UCSD-AML1 (cell line): ENCODE results near the gene TMEM52B.
"Not testable (repeated sequence)": the region's sequence is repeated elsewhere in the genome, so short reads cannot be mapped to it uniquely, and the experiment has no call there.

Experiments
- DNase-seq: peaks from one replicate; lab custom pipeline; 2025; ENCODE audit not compliant: unreplicated experiment; lab: John Stamatoyannopoulos, UW

The TMEM52B gene

DNA sequence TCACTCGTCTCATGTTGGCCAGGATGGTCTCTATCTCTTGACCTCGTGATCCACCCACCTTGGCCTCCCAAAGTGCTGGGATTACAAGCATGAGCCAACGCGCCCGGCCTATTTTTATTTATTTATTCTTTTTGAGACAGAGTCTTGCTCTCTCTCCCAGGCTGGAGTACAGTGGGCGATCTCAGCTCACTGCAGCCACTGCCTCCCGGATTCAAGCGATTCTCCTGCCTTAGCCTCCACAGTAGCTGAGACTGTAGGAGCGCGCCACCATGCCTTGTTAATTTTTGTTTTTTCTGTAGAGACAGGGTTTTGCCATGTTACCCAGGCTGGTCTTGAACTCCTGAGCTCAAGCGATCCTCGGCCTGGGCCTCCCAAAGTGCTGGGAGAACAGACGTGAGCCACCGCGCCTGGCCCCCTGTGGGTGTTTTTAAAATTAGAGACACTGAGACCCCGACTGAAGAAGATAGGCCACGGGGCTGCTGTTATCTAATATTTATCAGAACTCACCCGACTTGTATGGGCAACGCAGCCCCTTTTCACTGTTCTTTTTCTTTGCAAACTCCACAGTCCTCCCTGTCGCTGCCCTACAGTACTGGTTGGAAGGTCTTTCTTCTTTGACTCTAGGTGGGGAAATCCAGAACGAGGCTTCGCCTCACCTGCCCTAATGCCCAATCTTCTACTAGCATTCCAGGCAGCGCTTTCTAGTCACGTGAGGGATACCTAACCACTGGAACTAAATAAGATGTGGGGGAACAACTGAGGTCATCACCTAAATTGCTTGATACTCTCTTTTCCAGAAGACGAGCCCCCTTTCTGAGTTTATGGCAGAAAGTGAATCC, 32.5 kb downstream of the TMEM52B start:
- no peak for DNase-seq

DNA sequence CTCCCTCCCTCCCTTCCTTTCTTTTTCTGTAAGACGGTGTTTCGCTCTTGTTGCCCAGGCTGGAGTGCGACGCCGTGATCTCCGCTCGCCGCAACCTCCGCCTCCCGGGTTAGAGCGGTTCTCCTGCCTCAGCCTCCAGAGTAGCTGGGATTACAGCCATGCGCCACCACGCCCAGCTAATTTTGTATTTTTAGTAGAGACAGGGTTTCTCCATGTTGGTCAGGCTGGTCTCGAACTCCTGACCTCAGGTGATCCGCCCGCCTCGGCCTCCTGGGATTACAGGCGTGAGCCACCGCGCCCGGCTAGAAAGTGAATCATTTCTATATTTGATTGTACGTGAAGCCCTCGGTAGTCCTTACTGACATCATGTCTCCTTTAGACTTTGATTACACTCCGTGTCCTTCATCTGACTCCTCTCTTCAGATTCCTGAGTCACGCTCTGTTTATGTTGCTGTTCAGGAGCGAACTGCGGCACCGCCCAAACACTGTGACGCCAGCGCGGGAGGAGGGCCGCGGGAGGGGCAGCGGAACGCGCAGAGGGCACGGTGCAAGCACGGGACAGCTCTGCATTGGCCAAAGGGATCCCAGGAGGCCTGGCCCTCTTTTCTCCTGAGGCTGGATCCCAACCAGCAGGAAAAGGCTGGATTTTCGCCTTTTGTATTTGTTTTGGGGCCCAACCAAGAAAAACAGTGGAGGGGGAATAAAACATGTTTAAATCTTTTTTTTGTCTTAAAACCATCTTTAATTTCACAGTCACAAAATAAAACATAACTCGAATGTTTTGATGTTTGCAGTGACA, 33.3 kb downstream of the TMEM52B start:
- peak; percentile 70 for DNase-seq

- DNase-seq = peak; percentile 69
Observed at GRCh38 chr12:10212739-10213131, 33.9 kb downstream of the TMEM52B start, which contains the start of gene GABARAPL1. Gene GABARAPL1, plus strand, starts transcription at chr12:10212877. Its CDS starts 253 bp downstream, at chr12:10213130.

- peak; percentile 46 for DNase-seq
Observed at GRCh38 chr12:10213168-10214135, 34.6 kb downstream of the TMEM52B start.

- no peak for DNase-seq
Observed at GRCh38 chr12:10214136-10214894, 35.5 kb downstream of the TMEM52B start.

- DNase-seq = no peak
Observed at GRCh38 chr12:10214895-10215267, 36.0 kb downstream of the TMEM52B start.

GRCh38 chr12:10215436-10215835, 36.6 kb downstream of the TMEM52B start:
- no peak for DNase-seq

DNA sequence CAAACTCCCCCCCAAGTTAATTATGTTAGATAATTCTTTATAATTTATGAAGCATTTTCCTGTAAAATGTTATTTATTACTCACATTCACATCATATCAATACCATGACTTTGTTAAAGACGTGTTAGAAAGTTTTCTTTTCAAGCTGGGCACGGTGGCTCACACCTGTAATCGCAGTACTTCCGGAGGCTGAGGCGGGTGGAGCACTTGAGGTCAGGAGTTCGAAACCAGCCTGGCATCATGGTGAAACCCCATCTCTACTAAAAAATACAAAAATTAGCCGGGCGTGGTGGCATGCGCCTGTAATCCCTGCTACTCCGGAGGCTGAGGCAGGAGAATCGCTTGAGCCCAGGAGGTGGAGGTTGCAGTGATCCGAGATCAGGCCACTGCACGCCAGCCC, 37.1 kb downstream of the TMEM52B start:
- not testable (repeated sequence) for DNase-seq

DNA sequence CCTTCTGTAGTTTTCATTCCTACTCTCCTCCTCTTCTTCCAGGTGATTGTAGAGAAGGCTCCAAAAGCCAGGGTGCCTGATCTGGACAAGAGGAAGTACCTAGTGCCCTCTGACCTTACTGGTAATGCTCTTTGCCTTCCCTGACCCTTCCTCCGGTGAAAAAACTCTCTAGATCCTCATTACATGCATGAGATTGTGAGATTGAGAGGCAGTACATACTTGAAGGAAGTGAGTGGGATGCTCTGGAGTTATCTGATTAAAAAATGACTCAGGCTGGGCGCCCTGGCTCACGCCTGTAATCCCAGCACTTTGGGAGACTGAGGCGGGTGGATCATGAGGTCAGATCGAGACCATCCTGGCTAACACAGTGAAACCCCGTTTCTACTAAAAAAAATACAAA, 39.2 kb downstream of the TMEM52B start:
- no peak for DNase-seq

- DNase-seq = no peak
Observed at GRCh38 chr12:10220398-10221077, 41.7 kb downstream of the TMEM52B start.

GRCh38 chr12:10221846-10222245, 43.0 kb downstream of the TMEM52B start:
- DNase-seq = no peak

GRCh38 chr12:10223208-10223607, 44.4 kb downstream of the TMEM52B start:
- DNase-seq = no peak

GRCh38 chr12:10225426-10225825, 46.6 kb downstream of the TMEM52B start:
- DNase-seq = not testable (repeated sequence)

- no peak for DNase-seq
Observed at GRCh38 chr12:10226086-10226485, 47.3 kb downstream of the TMEM52B start.

GRCh38 chr12:10226731-10227130, 47.9 kb downstream of the TMEM52B start:
- no peak for DNase-seq

DNA sequence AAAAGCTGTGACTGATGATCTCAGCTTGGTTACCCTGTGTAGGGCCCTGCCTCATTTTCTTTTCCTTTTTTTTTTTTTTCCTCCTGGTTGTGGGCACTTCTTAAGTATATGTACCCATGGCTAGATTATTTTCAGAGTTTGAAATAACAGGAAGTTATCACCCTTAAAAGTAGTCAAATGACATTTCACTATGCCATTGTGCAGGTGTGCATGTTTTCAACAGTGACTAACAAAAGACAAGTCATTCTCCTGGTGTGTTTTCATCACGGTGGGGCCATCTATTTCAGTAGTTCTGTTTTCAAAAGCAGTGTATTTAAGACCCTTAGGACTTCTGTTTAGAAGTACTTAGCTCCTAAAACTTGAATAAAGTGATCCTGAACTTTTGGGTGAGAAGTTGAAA, 48.8 kb downstream of the TMEM52B start:
- no peak for DNase-seq

DNA sequence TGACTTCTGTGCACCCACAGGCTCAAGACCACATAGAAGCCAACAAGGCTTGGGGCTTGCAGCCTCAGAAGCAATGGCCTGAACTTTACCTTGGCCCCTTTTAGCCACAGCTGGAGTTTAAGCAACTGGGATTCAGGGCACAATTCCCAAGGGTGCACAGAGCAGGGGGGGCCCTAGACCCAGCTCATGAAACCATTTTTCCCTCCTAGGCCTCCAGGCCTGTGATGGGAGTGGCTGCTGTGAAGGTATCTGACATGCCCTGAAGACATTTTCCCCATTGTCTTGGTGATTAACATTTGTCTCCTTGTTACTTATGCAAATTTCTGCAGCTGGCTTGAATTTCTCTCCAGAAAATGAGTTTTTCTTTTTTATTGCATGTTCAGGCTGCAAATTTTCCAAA, 55.7 kb downstream of the TMEM52B start:
- no peak for DNase-seq

GRCh38 chr12:10235761-10236631, 57.2 kb downstream of the TMEM52B start:
- DNase-seq = no peak

GRCh38 chr12:10236720-10237119, 57.9 kb downstream of the TMEM52B start:
- DNase-seq = no peak
